Neuronal stem cell (in vitro differentiated cells): ENCODE measurements around the gene RTN4.

ENCODE experiments used
- DNase-seq: peaks from one replicate; pipeline ENCODE4 v3.0.0-alpha.2; 2013; ENCODE audit warnings: low spot score
- H2AFZ ChIP-seq: one replicate; pipeline ENCODE4 v1.6.1; 2013; ENCODE audit warnings: mild to moderate bottlenecking, low read length, inconsistent platforms
- H2AK5ac ChIP-seq: 2 replicates; pipeline ENCODE4 v1.6.1; 2013; ENCODE audit warnings: low read depth, mild to moderate bottlenecking, inconsistent platforms, low read length, moderate library complexity, mixed read lengths
- H2BK120ac ChIP-seq: 2 replicates; pipeline ENCODE4 v1.6.1; 2013; ENCODE audit warnings: low read depth, mild to moderate bottlenecking, inconsistent platforms, low read length, moderate library complexity, mixed read lengths
- H2BK12ac ChIP-seq: one replicate; pipeline ENCODE4 v1.6.1; 2013; ENCODE audit warnings: low read length, inconsistent platforms
- H2BK15ac ChIP-seq: 2 replicates; pipeline ENCODE4 v1.6.1; 2013; ENCODE audit warnings: mild to moderate bottlenecking, low read length, inconsistent platforms, mixed read lengths
- H2BK5ac ChIP-seq: one replicate; pipeline ENCODE4 v1.6.1; 2013; ENCODE audit warnings: inconsistent platforms, mild to moderate bottlenecking, low read length, moderate library complexity
- H3K14ac ChIP-seq: one replicate; pipeline ENCODE4 v1.6.1; 2013; ENCODE audit warnings: low read length, inconsistent platforms
- H3K18ac ChIP-seq: 2 replicates; pipeline ENCODE4 v1.6.1; 2013; ENCODE audit warnings: low read length, inconsistent platforms
- H3K23ac ChIP-seq: 2 replicates; pipeline ENCODE4 v1.6.1; 2013; ENCODE audit warnings: low read depth, mild to moderate bottlenecking, mixed read lengths, low read length, inconsistent platforms; ENCODE audit not compliant: poor library complexity
- H3K27ac ChIP-seq: replicated peaks from 3 replicates; pipeline ENCODE4 v1.5.1; 2013; ENCODE audit warnings: low read length, inconsistent platforms
- H3K27me3 ChIP-seq, 3 experiments: 2 replicates each; pipeline ENCODE4 v1.6.1; 2013; ENCODE audit warnings: low read length in 3 of 3, mild to moderate bottlenecking in 2 of 3, inconsistent platforms in 1 of 3, low read depth in 1 of 3, mixed read lengths in 1 of 3, moderate library complexity in 1 of 3; ENCODE audit not compliant: control insufficient read depth in 3 of 3, insufficient read depth in 3 of 3
- H3K36me3 ChIP-seq, 2 donors: replicated peaks in 1 of 2; 2 replicates each; pipeline ENCODE4 v1.6.1; 2013; ENCODE audit warnings: low read length in 2 of 2; ENCODE audit not compliant: control insufficient read depth in 2 of 2, insufficient read depth in 2 of 2
- H3K4ac ChIP-seq: 2 replicates; pipeline ENCODE4 v1.6.1; 2013; ENCODE audit warnings: inconsistent platforms, mild to moderate bottlenecking, low read length, moderate library complexity
- H3K4me1 ChIP-seq, 2 donors: 1 replicate in 1 of 2; 2 replicates in 1 of 2; pipeline ENCODE4 v1.6.1; 2013; ENCODE audit warnings: low read length in 2 of 2, low read depth in 1 of 2; ENCODE audit not compliant: control insufficient read depth in 2 of 2, insufficient read depth in 1 of 2
- H3K4me2 ChIP-seq: one replicate; pipeline ENCODE4 v1.6.1; 2013; ENCODE audit warnings: mild to moderate bottlenecking, low read length, inconsistent platforms; ENCODE audit not compliant: insufficient read depth, poor library complexity, severe bottlenecking
- H3K4me3 ChIP-seq, 2 donors: 2 replicates each; pipeline ENCODE4 v1.5.1; 2013; ENCODE audit warnings: low read length in 2 of 2, mild to moderate bottlenecking in 2 of 2, inconsistent platforms in 1 of 2, moderate library complexity in 1 of 2
- H3K79me1 ChIP-seq: one replicate; pipeline ENCODE4 v1.6.1; 2013; ENCODE audit warnings: low read depth, mild to moderate bottlenecking, inconsistent platforms, low read length, moderate library complexity
- H3K9ac ChIP-seq: one replicate; pipeline ENCODE4 v1.6.1; 2013; ENCODE audit warnings: mild to moderate bottlenecking, low read depth, low read length, inconsistent platforms; ENCODE audit not compliant: poor library complexity
- H3K9me3 ChIP-seq, 2 donors: replicated peaks in 1 of 2; 2 replicates each; pipeline versions ENCODE3 to v1.6.1; 2013; ENCODE audit warnings: low read length in 2 of 2, mild to moderate bottlenecking in 2 of 2, inconsistent platforms in 1 of 2, low read depth in 1 of 2, mixed read lengths in 1 of 2, moderate library complexity in 1 of 2; ENCODE audit not compliant: control insufficient read depth in 2 of 2, insufficient read depth in 1 of 2
- H4K8ac ChIP-seq: one replicate; pipeline ENCODE4 v1.6.1; 2013; ENCODE audit warnings: low read depth, mild to moderate bottlenecking, inconsistent platforms, low read length, moderate library complexity
- H4K91ac ChIP-seq: one replicate; pipeline ENCODE4 v1.6.1; 2013; ENCODE audit warnings: low read length, low read depth, mild to moderate bottlenecking, inconsistent platforms; ENCODE audit not compliant: poor library complexity
- WGBS, 2 donors: extraction: QIAGEN DNeasy Blood & Tissue Kit; methylation state at CpG; one replicate each; pipeline ENCODE4 v1.1.7; 2013; ENCODE audit warnings: missing lambda C conversion rate in 2 of 2, mixed read lengths in 1 of 2; ENCODE audit not compliant: insufficient read length in 2 of 2, insufficient replicate concordance in 1 of 2; ENCODE audit errors: extremely low coverage in 2 of 2; 5-methylcytosine and 5-hydroxymethylcytosine counted together

The RTN4 gene

GRCh38 chr2:55001716-55002115 lies 48.5 kb downstream of the RTN4 start:
- Histone ChIP-seq H3K9ac (no peak overlapping the region), H3K27ac (no peak overlapping the region), H3K23ac (no peak overlapping the region), H3K4me2 (no peak overlapping the region), H3K4ac (no peak overlapping the region), H2BK12ac (no peak overlapping the region), H3K18ac (no peak overlapping the region), H3K36me3 (peaks cover 0 to 17% of the 10 kb centered on the region in 2 donors), H4K91ac (no peak overlapping the region), H3K9me3 (no peaks in the 10 kb centered on the region), H2AK5ac (no peak overlapping the region), H3K27me3 (no peaks in the 10 kb centered on the region), H4K8ac (no peak overlapping the region), H2BK15ac (no peak overlapping the region), H2AFZ (no peak overlapping the region), H2BK5ac (no peak overlapping the region), H3K4me1 (peaks cover 2 to 4% of the 10 kb centered on the region in 2 donors), H3K79me1 (peaks cover 1% of the 10 kb centered on the region), H2BK120ac (no peak overlapping the region), H3K14ac (no peak overlapping the region), H3K4me3 (no peak overlapping the region)
- DNase-seq, result no peak
- WGBS, 2 donors, result no CpG with 5 or more reads among the region's 2 CpGs

DNA sequence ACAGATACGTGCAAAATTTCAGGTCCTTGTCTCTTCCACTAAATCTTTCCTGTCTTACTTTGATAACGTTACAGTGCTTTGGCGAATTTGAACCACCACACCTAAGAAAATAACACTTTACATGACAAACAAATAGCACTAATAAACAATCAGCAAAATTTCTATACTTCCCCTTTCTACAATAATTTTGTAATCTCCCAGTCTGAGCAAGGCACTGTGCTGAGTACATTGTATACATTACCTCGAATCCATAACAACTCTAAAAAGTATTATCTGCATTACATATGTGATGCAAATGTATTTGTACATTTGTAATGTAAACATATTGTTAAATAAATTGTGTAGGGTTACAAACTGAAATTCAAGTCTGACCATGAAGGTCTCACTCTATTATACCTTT lies 49.9 kb downstream of the RTN4 start:
- no peak overlapping the region for H2AFZ ChIP-seq
- H3K4ac ChIP-seq, result no peak overlapping the region
- peaks cover 0 to 25% of the 10 kb centered on the region in 2 donors for H3K36me3 ChIP-seq
- H2BK15ac ChIP-seq, result no peak overlapping the region
- H2BK12ac ChIP-seq, result no peak overlapping the region
- no peak overlapping the region for H3K4me2 ChIP-seq
- H3K4me1 ChIP-seq, result peaks cover 2 to 4% of the 10 kb centered on the region in 2 donors
- WGBS, 2 donors, result no CpG with 5 or more reads among the region's 4 CpGs
- no peak for DNase-seq
- H2AK5ac ChIP-seq, result no peak overlapping the region
- peaks cover 0 to 3% of the 10 kb centered on the region in 2 donors for H3K9me3 ChIP-seq
- no peak overlapping the region for H4K91ac ChIP-seq
- H3K18ac ChIP-seq, result no peak overlapping the region
- no peak overlapping the region for H3K27ac ChIP-seq
- H3K79me1 ChIP-seq, result peaks cover 1% of the 10 kb centered on the region
- H3K23ac ChIP-seq, result no peak overlapping the region
- no peak overlapping the region for H2BK5ac ChIP-seq
- H4K8ac ChIP-seq, result no peak overlapping the region
- no peak overlapping the region for H3K4me3 ChIP-seq
- H3K27me3 ChIP-seq, result no peaks in the 10 kb centered on the region
- no peak overlapping the region for H3K14ac ChIP-seq
- H3K9ac ChIP-seq, result no peak overlapping the region
- no peak overlapping the region for H2BK120ac ChIP-seq

- Histone ChIP-seq H3K14ac (no peak overlapping the region), H3K9me3 (peaks cover 0 to 3% of the 10 kb centered on the region in 2 donors), H2BK15ac (no peak overlapping the region), H3K79me1 (peaks cover 1% of the 10 kb centered on the region), H2AFZ (no peak overlapping the region), H3K36me3 (peaks cover 0 to 26% of the 10 kb centered on the region in 2 donors), H3K9ac (no peak overlapping the region), H2BK5ac (no peak overlapping the region), H3K4me1 (peaks cover 2 to 4% of the 10 kb centered on the region in 2 donors), H2BK12ac (no peak overlapping the region), H3K23ac (no peak overlapping the region), H2BK120ac (no peak overlapping the region), H4K8ac (no peak overlapping the region), H4K91ac (no peak overlapping the region), H3K4me3 (no peak overlapping the region), H2AK5ac (no peak overlapping the region), H3K4ac (no peak overlapping the region), H3K27ac (no peak overlapping the region), H3K27me3 (no peaks in the 10 kb centered on the region), H3K18ac (no peak overlapping the region), H3K4me2 (no peak overlapping the region)
- WGBS, 2 donors, result no CpG with 5 or more reads among the region's 3 CpGs
- no peak for DNase-seq
These were observed 51.1 kb downstream of the RTN4 start for GRCh38 chr2:54999182-54999581.

DNA sequence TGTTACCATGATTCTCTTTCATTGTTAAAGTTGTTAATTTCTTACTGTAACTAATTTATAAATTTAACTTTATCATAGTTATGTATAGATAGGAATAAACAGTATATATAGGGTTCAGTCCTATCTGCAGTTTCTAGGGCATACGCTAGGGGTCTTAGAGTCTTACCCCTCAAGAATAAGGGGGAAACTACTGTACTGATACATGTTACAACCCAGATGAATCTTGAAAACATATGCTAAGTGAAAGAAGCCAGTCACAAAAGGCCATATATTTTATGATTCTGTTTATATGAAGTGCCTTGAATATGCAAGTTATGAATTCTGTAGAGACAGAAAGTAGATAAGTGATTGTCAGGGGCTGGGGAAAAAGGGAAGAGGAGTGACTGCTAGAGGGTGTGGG lies 52.4 kb downstream of the RTN4 start:
- no peak overlapping the region for H2BK15ac ChIP-seq
- no peak overlapping the region for H3K4me3 ChIP-seq
- no peak overlapping the region for H3K27ac ChIP-seq
- H3K23ac ChIP-seq, result no peak overlapping the region
- H2BK120ac ChIP-seq, result no peak overlapping the region
- no peak overlapping the region for H4K8ac ChIP-seq
- peaks cover 2 to 4% of the 10 kb centered on the region in 2 donors for H3K4me1 ChIP-seq
- H3K4me2 ChIP-seq, result no peak overlapping the region
- H3K79me1 ChIP-seq, result peaks cover 1% of the 10 kb centered on the region
- no peaks in the 10 kb centered on the region for H3K27me3 ChIP-seq
- no CpG with 5 or more reads among the region's 1 CpG for WGBS, 2 donors
- H3K4ac ChIP-seq, result no peak overlapping the region
- H2AK5ac ChIP-seq, result no peak overlapping the region
- no peak overlapping the region for H3K14ac ChIP-seq
- peaks cover 0 to 31% of the 10 kb centered on the region in 2 donors for H3K36me3 ChIP-seq
- no peak overlapping the region for H2BK12ac ChIP-seq
- no peak overlapping the region for H4K91ac ChIP-seq
- H3K18ac ChIP-seq, result no peak overlapping the region
- no peak overlapping the region for H3K9ac ChIP-seq
- H3K9me3 ChIP-seq, result peaks cover 0 to 3% of the 10 kb centered on the region in 2 donors
- DNase-seq, result no peak
- H2BK5ac ChIP-seq, result no peak overlapping the region
- H2AFZ ChIP-seq, result no peak overlapping the region
